Measurements from ENCODE around the gene ZNF573. TPM values are rescaled to one million over a fixed set of nuclear protein-coding genes. Genes with fewer than 3 reads are reported as not detected.
A peak's percentile ranks its signal among the peaks of the same experiment; 100 is the strongest.

The ZNF573 gene
- total RNA-seq, 4 donors from 2014 or later = 5.8 to 12.1 (median 7.6) TPM

- WGBS = under 1% methylated on average over 16 of the region's 48 CpGs
- intact Hi-C loops (cut with DNase I) = loop anchor here (5.0 kb wide), 1 partner anchor 35 kb away; the partner anchor contains the start of gene ZFP30
- DNase-seq (ENCODE audit: extremely low spot score) = peak; percentile 96
These were observed 87.4 kb downstream of the ZNF573 start for GRCh38 chr19:37691881-37692504.

More at GRCh38 chr19:37691881-37692504, 87.4 kb downstream of the ZNF573 start:
- Histone ChIP-seq H3K9me3 (no peaks in the 10 kb centered on the region), H3K36me3 (peaks cover 0 to 16% (median 10%) of the 10 kb centered on the region in 4 donors), H3K4me1 (peaks cover 10 to 21% (median 17%) of the 10 kb centered on the region in 4 donors), H3K4me3 (peak overlapping the region; percentile 57 to 82 (median 72)), H3K27ac (replicated peaks in 1 of 4) (peak overlapping the region; percentile 84 to 86 (median 85)), H3K27me3 (no peaks in the 10 kb centered on the region)
- TF ChIP-seq POLR2AphosphoS5 (IDR thresholded peaks at IDR 0.05) (peak; percentile 86 to 94), EP300 (IDR thresholded peaks at IDR 0.05) (no peak), POLR2A (IDR thresholded peaks at IDR 0.05; ENCODE audit: low read depth) (peak; percentile 15), CTCF (IDR thresholded peaks at IDR 0.05) (peak in 1 of 3 experiments; percentile 23)

Small RNA genes within 50 kb of the gene (small RNA-seq; reads per million reads assigned to genes)
- gene SELENOKP1 = 0 reads per million in 3 donors

Other genes with a start within 250 kb of the ZNF573 start
- gene ZNF571, start 184.8 kb downstream of the ZNF573 start, total RNA-seq = 1 to 10 TPM; 2.8 to 4.7 (median 4.3) TPM
- gene ZNF540, start 184.7 kb downstream of the ZNF573 start, total RNA-seq = 1 to 10 TPM; 1.6 to 5.4 (median 2.5) TPM
- 10 to 100 TPM; 10.1 to 24.5 (median 18.4) TPM for gene ZFP30, start 124.1 kb downstream of the ZNF573 start, total RNA-seq
- 1 to 10 TPM; 2.3 to 8.8 (median 6.7) TPM for gene ZNF607, start 59.8 kb downstream of the ZNF573 start, total RNA-seq
- gene WDR87, start 127.0 kb upstream of the ZNF573 start, total RNA-seq = not detected
- 10 to 100 TPM; 10.4 to 17.9 (median 13.2) TPM for gene SIPA1L3, start 127.6 kb upstream of the ZNF573 start, total RNA-seq